Glomerular endothelial cell (primary cell): ENCODE measurements around the gene LOX. TPM values are rescaled to one million over a fixed set of nuclear protein-coding genes. Genes with fewer than 3 reads are reported as not detected.

Experiments
- DNase-seq: peaks from one replicate; pipeline ENCODE4 v3.0.0-alpha.2; 2011; ENCODE audit warnings: low read depth, low spot score; ENCODE audit errors: extremely low read depth
- total RNA-seq: library from RNA; depleted of rRNA; stranded (reverse); fragments of >200 nt; gene quantifications from 2 replicates; pipeline ENCODE4 v1.2.3, GENCODE V29; 2015

LOX gene
- total RNA-seq: 31.0 and 164 TPM in 2 replicates

GRCh38 chr5:122078116-122079110, at the start of gene LOX:
Gene LOX, minus strand, starts transcription at chr5:122078259. Its CDS starts 274 bp downstream, at chr5:122077985.
- DNase-seq: no peak

GRCh38 chr5:122126756-122127321, 48.8 kb upstream of the LOX start:
- no peak for DNase-seq

- no peak for DNase-seq
Observed at GRCh38 chr5:122126177-122126755, 48.2 kb upstream of the LOX start.

GRCh38 chr5:122124766-122125165, 46.7 kb upstream of the LOX start:
- no peak for DNase-seq

- DNase-seq: no peak
Observed at GRCh38 chr5:122121479-122122465, 43.7 kb upstream of the LOX start.

- DNase-seq: no peak
Observed at GRCh38 chr5:122120957-122121356, 42.9 kb upstream of the LOX start.

GRCh38 chr5:122120493-122120892, 42.4 kb upstream of the LOX start:
- no peak for DNase-seq

GRCh38 chr5:122119205-122119604, 41.1 kb upstream of the LOX start:
- no peak for DNase-seq

GRCh38 chr5:122118356-122118948, 40.4 kb upstream of the LOX start:
- DNase-seq: no peak

GRCh38 chr5:122114501-122114900, 36.4 kb upstream of the LOX start:
- DNase-seq: no peak

GRCh38 chr5:122112733-122113558, 34.9 kb upstream of the LOX start:
- no peak for DNase-seq

GRCh38 chr5:122112063-122112462, 34.0 kb upstream of the LOX start:
- no peak for DNase-seq

- no peak for DNase-seq
Observed at GRCh38 chr5:122111460-122111859, 33.4 kb upstream of the LOX start.

GRCh38 chr5:122110987-122111386, 32.9 kb upstream of the LOX start:
- no peak for DNase-seq

- no peak for DNase-seq
Observed at GRCh38 chr5:122107016-122107415, 29.0 kb upstream of the LOX start.

- DNase-seq: no peak
Observed at GRCh38 chr5:122105909-122106308, 27.9 kb upstream of the LOX start.

- no peak for DNase-seq
Observed at GRCh38 chr5:122102825-122103224, 24.8 kb upstream of the LOX start.

- DNase-seq: no peak
Observed at GRCh38 chr5:122101636-122102285, 23.7 kb upstream of the LOX start.
